DOHH2 (cell line): Measurements from ENCODE around the gene SH3TC2.

Experiments used
- H3F3A ChIP-seq: fragments of 200-600 bp; sonication (generic), shearing (Covaris generic); 2 replicates; pipeline ENCODE4 v1.6.0; 2016; ENCODE audit warnings: antibody characterized with exemption, mild to moderate bottlenecking; ENCODE audit not compliant: control insufficient read depth, insufficient read depth
- H3K27ac ChIP-seq: fragments of 200-600 bp; sonication (generic); 2 replicates; pipeline ENCODE4 v1.5.1; 2014; ENCODE audit warnings: low read depth, mild to moderate bottlenecking, low read length, moderate library complexity
- H3K27me3 ChIP-seq: fragments of 200-600 bp; sonication (generic); 2 replicates; pipeline ENCODE4 v1.6.1; 2014; ENCODE audit warnings: mild to moderate bottlenecking, low read length, mixed read lengths; ENCODE audit not compliant: control insufficient read depth
- H3K36me3 ChIP-seq: fragments of 200-600 bp; sonication (generic); 2 replicates; pipeline ENCODE4 v1.6.1; 2014; ENCODE audit warnings: mild to moderate bottlenecking, low read length, moderate library complexity, mixed read lengths; ENCODE audit not compliant: control insufficient read depth
- H3K4me1 ChIP-seq: fragments of 200-600 bp; sonication (generic); 2 replicates; pipeline ENCODE4 v1.6.1; 2014; ENCODE audit warnings: mild to moderate bottlenecking, low read length, mixed read lengths; ENCODE audit not compliant: control insufficient read depth
- H3K4me2 ChIP-seq: fragments of 200-600 bp; sonication (generic); 2 replicates; pipeline ENCODE4 v1.6.0; 2014; ENCODE audit warnings: mild to moderate bottlenecking, low read length, moderate library complexity
- H3K4me3 ChIP-seq: fragments of 200-600 bp; sonication (generic); 2 replicates; pipeline ENCODE4 v1.5.1; 2014; ENCODE audit warnings: mild to moderate bottlenecking, low read length, mixed read lengths
- H3K79me2 ChIP-seq: fragments of 200-600 bp; sonication (generic); 2 replicates; pipeline ENCODE4 v1.6.1; 2014; ENCODE audit warnings: mild to moderate bottlenecking, low read length, mixed read lengths; ENCODE audit not compliant: control insufficient read depth
- H3K9me2 ChIP-seq: fragments of 200-600 bp; sonication (generic); replicated peaks from 2 replicates; pipeline ENCODE4 v1.6.1; 2014; ENCODE audit warnings: mild to moderate bottlenecking, low read length, mixed read lengths; ENCODE audit not compliant: control insufficient read depth
- H3K9me3 ChIP-seq: fragments of 200-600 bp; sonication (generic); 2 replicates; pipeline ENCODE4 v1.6.1; 2014; ENCODE audit warnings: antibody characterized with exemption, low read length, mixed read lengths; ENCODE audit not compliant: control insufficient read depth, insufficient read depth
- H4K20me1 ChIP-seq: fragments of 200-600 bp; sonication (generic); 2 replicates; pipeline ENCODE4 v1.6.0; 2014; ENCODE audit warnings: low read depth, mild to moderate bottlenecking, antibody characterized with exemption, low read length, moderate library complexity; ENCODE audit not compliant: control insufficient read depth, insufficient read depth
- CTCF ChIP-seq: fragments of 200-600 bp; sonication (generic); IDR thresholded peaks from one replicate; pipeline ENCODE4 v1.5.1; 2014; ENCODE audit warnings: antibody characterized with exemption, mild to moderate bottlenecking, low read depth, low read length; ENCODE audit not compliant: poor library complexity, severe bottlenecking
- EZH2phosphoT487 ChIP-seq: fragments of 200-600 bp; sonication (generic); IDR thresholded peaks from 2 replicates; pipeline ENCODE4 v1.6.1; 2017; ENCODE audit warnings: borderline replicate concordance, mild to moderate bottlenecking, antibody characterized with exemption, low read length, moderate library complexity, mixed read lengths

Gene SH3TC2

DNA sequence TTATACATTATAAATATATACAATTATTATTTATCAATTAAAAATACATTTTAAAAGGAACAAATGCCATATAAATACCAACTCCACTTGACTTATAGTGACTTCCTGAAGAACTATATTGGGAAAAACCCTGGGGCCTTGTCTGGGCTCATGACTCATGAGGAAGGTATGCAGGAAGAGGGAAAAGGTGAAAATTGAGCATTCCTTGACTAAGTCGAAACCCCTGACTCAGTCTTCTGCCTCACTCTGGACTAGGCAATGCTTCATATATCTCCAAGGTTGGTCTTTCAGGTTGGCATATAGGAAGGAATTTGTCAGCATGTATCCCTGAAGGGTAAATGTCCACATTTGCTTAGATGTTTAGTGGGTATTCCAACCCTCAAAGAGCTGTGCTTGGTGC lies 78.5 kb downstream of the SH3TC2 start:
- no peaks in the 10 kb centered on the region for H3K4me1 ChIP-seq
- no peaks in the 10 kb centered on the region for H3F3A ChIP-seq
- no peaks in the 10 kb centered on the region for H4K20me1 ChIP-seq
- no peak overlapping the region for H3K4me2 ChIP-seq
- no peak overlapping the region for H3K27ac ChIP-seq
- H3K27me3 ChIP-seq = peaks cover 14% of the 10 kb centered on the region; the same call in 1 of the 2 replicates
- H3K79me2 ChIP-seq = no peaks in the 10 kb centered on the region
- TF ChIP-seq EZH2phosphoT487 (no peak), CTCF (no peak)
- H3K9me2 ChIP-seq = no peaks in the 10 kb centered on the region
- no peaks in the 10 kb centered on the region for H3K9me3 ChIP-seq
- no peak overlapping the region for H3K4me3 ChIP-seq
- H3K36me3 ChIP-seq = no peaks in the 10 kb centered on the region

- Histone ChIP-seq H3K9me3 (no peaks in the 10 kb centered on the region), H3K4me3 (no peak overlapping the region), H3F3A (no peaks in the 10 kb centered on the region), H3K36me3 (no peaks in the 10 kb centered on the region), H4K20me1 (no peaks in the 10 kb centered on the region), H3K79me2 (no peaks in the 10 kb centered on the region), H3K4me1 (no peaks in the 10 kb centered on the region), H3K27me3 (peaks cover 10% of the 10 kb centered on the region), H3K27ac (no peak overlapping the region), H3K4me2 (no peak overlapping the region), H3K9me2 (no peaks in the 10 kb centered on the region)
- no peak for TF ChIP-seq EZH2phosphoT487
- TF ChIP-seq CTCF = no peak
These were observed 81.5 kb downstream of the SH3TC2 start for GRCh38 chr5:148981353-148981752.

DNA sequence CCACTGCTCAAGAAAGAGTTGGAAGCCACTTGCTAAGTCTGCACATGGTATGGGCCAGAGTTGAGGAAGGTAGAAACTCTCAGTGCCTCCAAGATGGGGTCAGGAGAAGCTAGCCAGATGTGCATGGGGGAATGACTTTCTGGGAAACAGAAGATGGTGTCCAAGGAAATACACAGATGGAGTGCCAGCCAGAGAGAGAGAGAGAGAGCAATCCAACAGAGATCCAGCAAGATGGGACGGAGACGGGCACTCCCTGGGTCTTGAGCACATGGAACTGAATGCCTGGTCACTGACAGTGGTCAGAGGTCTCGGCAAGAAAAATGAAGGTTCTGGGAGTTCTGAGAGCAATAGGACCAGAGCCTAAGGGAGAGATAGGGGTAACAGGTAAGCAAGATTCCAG lies 82.1 kb downstream of the SH3TC2 start:
- H3K9me3 ChIP-seq = no peaks in the 10 kb centered on the region
- H4K20me1 ChIP-seq = no peaks in the 10 kb centered on the region
- H3K79me2 ChIP-seq = no peaks in the 10 kb centered on the region
- no peaks in the 10 kb centered on the region for H3K36me3 ChIP-seq
- H3K4me3 ChIP-seq = no peak overlapping the region
- no peak overlapping the region for H3K27ac ChIP-seq
- no peaks in the 10 kb centered on the region for H3K4me1 ChIP-seq
- no peak overlapping the region for H3K4me2 ChIP-seq
- peaks cover 6% of the 10 kb centered on the region for H3K27me3 ChIP-seq
- no peak for TF ChIP-seq EZH2phosphoT487
- no peak for TF ChIP-seq CTCF
- no peaks in the 10 kb centered on the region for H3F3A ChIP-seq
- no peaks in the 10 kb centered on the region for H3K9me2 ChIP-seq
